Measurements from ENCODE around the gene TMA7B.

Gene TMA7B

DNA sequence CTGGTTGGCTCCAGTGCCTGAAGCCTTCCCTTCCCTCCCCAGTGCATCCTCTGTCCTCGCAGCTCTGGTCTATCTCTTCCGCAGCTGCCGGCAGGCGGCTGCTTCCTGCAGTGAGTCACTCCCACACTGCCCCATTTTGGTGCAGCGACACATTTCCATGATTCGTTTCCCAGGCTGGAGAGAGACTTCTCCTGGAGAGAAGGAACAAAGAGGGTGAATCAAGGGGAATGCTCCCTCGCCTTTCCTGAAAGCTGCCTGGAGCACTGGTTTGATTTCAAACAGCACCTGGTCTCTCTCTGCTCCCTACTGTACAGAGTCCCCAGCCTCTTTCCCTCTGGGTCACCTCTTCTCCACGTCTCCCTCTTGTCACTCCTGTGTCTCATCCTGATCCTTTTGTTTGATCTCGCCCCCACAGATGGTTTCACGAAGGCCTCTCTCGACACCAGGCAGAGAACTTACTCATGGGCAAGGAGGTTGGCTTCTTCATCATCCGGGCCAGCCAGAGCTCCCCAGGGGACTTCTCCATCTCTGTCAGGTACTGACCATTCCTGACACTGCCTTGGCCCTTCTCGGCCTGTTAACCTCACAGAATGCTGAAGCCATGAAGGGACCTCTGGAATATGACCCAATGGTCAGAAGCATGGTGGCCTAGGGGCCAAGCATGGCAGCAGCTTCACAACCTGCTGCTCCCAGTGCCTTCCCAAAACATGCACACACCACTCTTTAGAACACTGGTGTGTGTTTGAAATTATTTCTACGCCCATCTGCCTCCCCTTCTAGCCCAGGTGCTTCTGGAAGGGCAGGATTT is at the start of gene TMA7B:
TMA7B (plus strand) TSS at position 758 of the 808 bp plus-strand sequence. CDS start 3,978 bp downstream, outside the sequence.
- TF ChIP-seq, protein P1, sequence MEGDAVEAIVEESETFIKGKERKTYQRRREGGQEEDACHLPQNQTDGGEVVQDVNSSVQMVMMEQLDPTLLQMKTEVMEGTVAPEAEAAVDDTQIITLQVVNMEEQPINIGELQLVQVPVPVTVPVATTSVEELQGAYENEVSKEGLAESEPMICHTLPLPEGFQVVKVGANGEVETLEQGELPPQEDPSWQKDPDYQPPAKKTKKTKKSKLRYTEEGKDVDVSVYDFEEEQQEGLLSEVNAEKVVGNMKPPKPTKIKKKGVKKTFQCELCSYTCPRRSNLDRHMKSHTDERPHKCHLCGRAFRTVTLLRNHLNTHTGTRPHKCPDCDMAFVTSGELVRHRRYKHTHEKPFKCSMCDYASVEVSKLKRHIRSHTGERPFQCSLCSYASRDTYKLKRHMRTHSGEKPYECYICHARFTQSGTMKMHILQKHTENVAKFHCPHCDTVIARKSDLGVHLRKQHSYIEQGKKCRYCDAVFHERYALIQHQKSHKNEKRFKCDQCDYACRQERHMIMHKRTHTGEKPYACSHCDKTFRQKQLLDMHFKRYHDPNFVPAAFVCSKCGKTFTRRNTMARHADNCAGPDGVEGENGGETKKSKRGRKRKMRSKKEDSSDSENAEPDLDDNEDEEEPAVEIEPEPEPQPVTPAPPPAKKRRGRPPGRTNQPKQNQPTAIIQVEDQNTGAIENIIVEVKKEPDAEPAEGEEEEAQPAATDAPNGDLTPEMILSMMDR (IDR thresholded peaks at IDR 0.05; ENCODE audit: low read length, missing control alignments): peak; percentile 47
- H3K4me3 ChIP-seq (replicated peaks; ENCODE audit: low read depth, low read length): peak within 1 kb of the TSS; percentile 7
- peak; percentile 65 for DNase-seq (ENCODE audit: low read depth)

DNA sequence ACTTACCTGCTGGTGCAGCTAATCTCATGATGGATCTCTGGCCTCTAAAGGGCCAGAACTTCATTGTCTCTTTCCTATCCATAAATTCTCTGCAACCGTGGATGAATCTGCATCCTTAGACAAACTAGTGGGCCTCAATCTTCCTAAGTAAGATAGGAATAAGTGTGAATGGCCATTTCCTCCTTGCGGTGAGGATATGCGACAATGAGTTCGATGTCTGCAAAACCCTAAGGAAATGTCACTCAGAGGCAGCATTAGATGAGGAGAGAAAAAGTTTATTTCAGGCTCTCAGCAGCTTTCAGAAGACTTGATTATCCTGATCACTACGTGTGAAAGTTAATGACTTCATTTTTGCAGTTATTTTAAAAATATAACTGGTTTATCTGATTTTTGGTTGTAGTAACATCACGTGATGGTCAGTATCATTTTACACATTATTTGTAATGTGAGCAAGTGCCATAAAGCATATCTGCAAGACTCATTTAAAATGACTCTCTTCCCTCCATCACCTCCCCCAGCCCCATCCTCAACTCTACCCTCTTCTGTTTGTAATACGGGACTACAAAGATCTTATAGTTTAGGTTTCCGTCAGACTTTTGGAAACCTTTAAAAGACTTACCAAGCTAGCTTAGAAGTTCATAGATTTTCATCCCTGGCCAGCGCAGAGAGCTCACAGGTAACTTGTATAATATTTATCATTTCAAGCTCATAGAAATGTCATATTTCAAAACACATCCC is 49.2 kb upstream of the TMA7B start:
- TF ChIP-seq, protein P1 (IDR thresholded peaks at IDR 0.05; ENCODE audit: low read length, missing control alignments): no peak
- DNase-seq (ENCODE audit: low read depth): no peak
- H3K4me3 ChIP-seq (replicated peaks; ENCODE audit: low read depth, low read length): no peak overlapping the region

GRCh38 chr22:39913321-39913720 is 46.9 kb upstream of the TMA7B start:
- DNase-seq (ENCODE audit: low read depth): no peak
- H3K4me3 ChIP-seq (replicated peaks; ENCODE audit: low read depth, low read length): no peak overlapping the region
- TF ChIP-seq, protein P1 (IDR thresholded peaks at IDR 0.05; ENCODE audit: low read length, missing control alignments): no peak

DNA sequence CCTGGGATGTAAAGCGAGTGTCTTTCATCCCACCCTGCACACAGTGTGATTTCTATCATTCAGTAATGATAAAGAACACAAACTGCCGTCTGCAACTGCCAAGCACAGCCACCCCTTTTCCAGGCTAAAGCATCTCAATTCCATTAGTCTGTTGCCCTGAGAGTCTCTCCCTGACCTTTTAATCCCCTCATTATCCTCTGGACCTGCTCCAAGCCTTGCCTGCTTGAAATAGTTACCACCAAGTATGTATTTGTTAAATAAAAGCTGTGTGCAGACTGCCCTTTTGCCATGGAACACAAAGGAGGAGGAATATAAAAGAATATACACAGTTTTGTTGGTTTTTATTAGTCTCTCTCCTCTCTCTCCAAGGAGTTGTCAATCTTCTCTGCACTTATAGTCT is 46.3 kb upstream of the TMA7B start:
- H3K4me3 ChIP-seq (replicated peaks; ENCODE audit: low read depth, low read length): no peak overlapping the region
- TF ChIP-seq, protein P1 (IDR thresholded peaks at IDR 0.05; ENCODE audit: low read length, missing control alignments): no peak
- DNase-seq (ENCODE audit: low read depth): no peak

DNA sequence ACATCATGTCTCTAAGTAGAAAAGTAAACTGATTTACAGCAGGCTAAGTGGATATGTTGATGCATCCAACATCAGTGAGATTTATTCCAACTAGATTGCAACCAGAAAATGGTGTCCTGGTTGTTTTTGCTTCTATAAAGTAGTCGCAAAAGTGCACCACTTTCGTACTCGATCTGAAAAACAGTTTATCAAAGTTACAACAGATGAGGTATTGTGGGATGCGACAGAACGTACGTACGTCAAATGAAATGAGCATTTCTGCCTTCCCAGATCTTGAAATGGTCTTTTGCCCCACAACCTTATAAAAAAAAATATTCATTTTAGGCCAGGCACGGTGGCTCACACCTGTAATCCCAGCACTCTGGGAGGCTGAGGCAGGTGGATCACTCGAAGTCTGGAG is 45.6 kb upstream of the TMA7B start:
- TF ChIP-seq, protein P1 (IDR thresholded peaks at IDR 0.05; ENCODE audit: low read length, missing control alignments): no peak
- no peak overlapping the region for H3K4me3 ChIP-seq (replicated peaks; ENCODE audit: low read depth, low read length)
- DNase-seq (ENCODE audit: low read depth): no peak

DNA sequence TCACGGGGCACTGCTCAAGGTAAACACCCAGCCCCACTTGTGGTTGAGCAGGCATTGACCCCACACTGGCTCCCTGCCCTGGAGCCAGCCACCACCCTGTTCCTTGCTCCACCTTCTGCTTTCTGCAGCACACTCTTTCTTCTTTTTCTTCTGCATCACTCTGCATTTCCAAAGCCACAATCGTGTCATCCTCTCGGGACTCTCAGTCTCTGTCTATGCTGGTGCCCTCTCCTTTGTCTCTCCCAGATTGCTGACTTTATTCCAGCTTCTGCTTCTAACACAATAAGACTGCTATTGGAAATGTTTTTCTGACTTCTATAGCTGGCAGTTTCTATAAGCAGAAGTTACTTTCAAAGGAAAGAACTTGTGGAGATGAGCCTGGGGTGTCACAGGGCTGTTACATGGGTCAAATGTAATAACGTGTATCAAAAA is 44.9 kb upstream of the TMA7B start:
- DNase-seq (ENCODE audit: low read depth): no peak
- no peak overlapping the region for H3K4me3 ChIP-seq (replicated peaks; ENCODE audit: low read depth, low read length)
- TF ChIP-seq, protein P1 (IDR thresholded peaks at IDR 0.05; ENCODE audit: low read length, missing control alignments): no peak

Data from fibroblast of pulmonary artery (primary cell).